Suppressor macrophage treated with lipopolysaccharide for 4 hours (primary cell): ENCODE measurements around the gene NUMA1.

Experiments used
- DNase-seq: peaks from one replicate; pipeline ENCODE4 v3.0.0-alpha.2; 2020

NUMA1 gene, protein sequence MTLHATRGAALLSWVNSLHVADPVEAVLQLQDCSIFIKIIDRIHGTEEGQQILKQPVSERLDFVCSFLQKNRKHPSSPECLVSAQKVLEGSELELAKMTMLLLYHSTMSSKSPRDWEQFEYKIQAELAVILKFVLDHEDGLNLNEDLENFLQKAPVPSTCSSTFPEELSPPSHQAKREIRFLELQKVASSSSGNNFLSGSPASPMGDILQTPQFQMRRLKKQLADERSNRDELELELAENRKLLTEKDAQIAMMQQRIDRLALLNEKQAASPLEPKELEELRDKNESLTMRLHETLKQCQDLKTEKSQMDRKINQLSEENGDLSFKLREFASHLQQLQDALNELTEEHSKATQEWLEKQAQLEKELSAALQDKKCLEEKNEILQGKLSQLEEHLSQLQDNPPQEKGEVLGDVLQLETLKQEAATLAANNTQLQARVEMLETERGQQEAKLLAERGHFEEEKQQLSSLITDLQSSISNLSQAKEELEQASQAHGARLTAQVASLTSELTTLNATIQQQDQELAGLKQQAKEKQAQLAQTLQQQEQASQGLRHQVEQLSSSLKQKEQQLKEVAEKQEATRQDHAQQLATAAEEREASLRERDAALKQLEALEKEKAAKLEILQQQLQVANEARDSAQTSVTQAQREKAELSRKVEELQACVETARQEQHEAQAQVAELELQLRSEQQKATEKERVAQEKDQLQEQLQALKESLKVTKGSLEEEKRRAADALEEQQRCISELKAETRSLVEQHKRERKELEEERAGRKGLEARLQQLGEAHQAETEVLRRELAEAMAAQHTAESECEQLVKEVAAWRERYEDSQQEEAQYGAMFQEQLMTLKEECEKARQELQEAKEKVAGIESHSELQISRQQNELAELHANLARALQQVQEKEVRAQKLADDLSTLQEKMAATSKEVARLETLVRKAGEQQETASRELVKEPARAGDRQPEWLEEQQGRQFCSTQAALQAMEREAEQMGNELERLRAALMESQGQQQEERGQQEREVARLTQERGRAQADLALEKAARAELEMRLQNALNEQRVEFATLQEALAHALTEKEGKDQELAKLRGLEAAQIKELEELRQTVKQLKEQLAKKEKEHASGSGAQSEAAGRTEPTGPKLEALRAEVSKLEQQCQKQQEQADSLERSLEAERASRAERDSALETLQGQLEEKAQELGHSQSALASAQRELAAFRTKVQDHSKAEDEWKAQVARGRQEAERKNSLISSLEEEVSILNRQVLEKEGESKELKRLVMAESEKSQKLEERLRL (N-terminal part only)

DNA sequence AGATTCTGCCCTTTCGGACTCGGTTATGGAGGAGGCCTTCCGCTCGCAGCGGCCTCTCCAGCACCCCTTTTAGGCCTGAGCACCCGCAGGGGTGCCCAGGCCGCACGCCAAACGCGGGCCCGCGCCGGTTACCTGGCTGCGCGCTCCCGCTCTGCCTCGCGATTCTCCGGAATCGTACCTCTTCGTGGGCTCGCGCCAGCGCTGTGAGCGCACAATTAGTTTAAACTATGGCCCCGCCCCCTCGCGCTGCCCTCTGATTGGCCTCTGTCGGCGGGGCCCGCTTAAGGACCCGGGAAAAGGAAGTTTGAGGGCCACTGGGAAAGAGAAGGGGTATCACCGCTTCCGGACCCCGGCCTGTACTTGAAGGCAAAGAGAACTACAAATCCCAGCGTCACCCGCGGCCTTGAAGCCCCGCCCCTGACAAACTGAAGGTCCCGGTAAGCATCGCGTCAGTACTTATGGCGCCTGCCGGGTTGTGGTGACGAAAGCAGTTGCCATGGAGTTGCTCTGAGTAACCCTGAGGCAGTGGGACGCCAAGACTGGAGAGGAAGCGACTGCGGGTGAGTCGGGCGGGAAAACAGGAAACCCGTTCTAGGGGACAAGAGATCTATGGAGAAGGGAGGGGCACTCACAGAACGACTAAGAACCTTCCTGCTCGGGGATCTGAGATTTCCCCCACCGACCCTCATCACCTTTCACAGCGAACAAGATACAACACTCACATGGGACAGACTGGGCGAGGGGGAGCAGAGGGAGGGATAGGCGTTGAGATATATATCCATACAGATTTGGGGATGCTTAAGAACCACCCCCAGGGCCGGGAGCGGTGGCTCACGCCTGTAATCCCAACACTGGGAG lies at the start of gene NUMA1, which contains the start of gene LRRC51:
Gene NUMA1 (minus strand): TSS at position 217 of the 858 bp plus-strand sequence. CDS start 44,599 bp downstream, outside the sequence.
Gene LRRC51 (plus strand): TSS at position 525 of the 858 bp plus-strand sequence. CDS start 8,234 bp downstream, outside the sequence.
- peak; percentile 100 for DNase-seq

DNA sequence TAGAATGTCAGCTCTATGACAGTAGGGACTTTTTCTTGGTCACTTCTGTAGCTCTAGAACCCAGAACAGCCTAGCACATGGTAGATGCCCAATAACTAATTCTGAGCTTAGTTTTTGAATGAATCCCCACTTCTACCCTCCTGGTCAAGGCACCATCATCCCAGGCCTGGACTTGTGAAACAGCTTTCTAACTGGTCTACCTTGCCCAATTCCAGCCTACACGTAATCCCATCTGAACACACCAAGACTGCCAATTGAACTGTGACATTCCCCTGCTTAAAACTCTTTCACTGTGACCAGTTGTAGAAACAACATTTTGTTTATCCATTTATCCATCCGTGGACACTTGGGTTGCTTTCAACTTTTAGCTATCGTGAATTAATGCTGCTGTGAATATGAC lies 49.0 kb upstream of the NUMA1 start:
- DNase-seq, result no peak

DNA sequence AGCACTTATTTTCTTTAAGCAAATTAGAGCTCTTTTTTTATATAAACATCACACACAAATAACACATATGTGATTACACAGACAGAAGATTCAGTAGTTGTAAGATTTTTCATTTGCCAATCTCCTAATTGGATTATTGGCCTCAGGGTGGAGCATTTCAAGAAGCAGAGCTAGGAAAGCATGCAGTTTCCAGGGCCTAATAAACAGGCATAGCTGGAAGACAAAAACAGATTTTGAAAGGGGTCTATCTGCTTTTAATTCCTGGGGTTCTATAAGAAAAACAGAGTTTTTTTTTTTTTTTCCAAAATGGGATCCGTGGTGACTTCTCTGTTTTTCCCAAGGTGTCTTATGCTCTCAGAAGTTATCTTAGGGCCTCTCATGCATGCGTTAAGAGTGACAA lies 47.6 kb upstream of the NUMA1 start:
- no peak for DNase-seq

DNA sequence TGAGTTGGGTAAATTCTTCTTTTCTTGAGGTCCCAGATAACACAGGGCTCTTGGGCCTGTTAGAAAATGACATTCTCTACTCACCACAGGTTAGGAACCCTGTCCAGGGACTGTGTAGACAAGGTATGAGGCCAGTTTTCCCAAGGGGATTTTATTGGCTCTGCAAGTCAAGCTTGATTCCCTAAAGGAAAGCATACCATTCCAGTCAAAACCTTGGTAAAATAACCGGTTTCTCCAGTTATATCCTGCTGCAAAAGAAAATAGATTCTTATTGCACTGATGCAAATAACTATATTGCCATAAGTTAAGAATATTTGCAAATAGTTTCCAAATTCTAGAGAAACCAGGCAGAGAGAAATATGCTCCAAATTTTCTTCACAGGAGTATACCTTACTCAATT lies 45.6 kb upstream of the NUMA1 start:
- DNase-seq, result no peak

DNA sequence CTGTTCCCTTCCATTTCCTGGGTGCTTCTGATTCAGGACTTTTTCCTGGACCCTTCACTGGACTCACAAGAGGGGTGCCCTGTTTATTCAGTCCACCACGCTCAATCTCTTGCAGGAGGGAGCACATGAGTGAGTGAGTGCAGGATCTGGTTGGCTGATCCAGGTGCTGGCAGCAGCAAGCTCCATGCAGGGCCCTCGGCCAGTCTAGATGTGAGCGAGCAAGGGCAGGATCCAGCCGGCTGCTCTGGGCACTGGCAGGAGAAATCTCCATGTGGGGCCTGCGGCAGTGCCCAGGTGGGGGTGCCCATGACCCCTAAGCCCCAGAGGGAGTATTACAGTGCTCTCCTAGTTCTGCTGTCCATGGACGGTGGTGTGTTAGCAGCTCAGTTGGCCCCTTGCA lies 43.7 kb upstream of the NUMA1 start:
- no peak for DNase-seq

DNA sequence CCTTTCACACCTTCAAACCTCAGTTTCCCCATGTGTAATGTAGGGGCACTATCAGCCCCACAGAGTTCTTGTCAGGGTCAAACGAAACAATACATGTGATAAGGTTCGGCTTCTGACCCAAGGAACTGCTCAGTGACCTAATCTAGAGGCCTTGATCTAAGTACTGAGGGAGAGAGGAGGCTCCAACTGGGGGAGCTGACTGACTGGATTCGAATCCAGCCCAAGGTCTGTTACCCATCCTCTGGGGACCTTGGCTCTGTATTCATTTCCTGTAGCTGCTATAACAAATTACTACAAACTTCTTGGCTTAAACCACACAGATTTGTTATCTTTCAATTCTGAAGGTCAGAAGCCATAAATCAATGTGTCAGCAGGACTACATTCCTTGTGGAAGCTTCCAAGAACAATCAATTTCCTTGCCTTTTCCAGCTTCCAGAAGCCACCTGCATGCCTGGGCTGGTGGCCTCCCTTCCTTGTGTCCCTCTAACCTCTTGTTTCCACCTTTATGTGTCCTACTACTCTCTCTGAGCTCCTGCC lies 42.8 kb upstream of the NUMA1 start:
- no peak for DNase-seq

DNA sequence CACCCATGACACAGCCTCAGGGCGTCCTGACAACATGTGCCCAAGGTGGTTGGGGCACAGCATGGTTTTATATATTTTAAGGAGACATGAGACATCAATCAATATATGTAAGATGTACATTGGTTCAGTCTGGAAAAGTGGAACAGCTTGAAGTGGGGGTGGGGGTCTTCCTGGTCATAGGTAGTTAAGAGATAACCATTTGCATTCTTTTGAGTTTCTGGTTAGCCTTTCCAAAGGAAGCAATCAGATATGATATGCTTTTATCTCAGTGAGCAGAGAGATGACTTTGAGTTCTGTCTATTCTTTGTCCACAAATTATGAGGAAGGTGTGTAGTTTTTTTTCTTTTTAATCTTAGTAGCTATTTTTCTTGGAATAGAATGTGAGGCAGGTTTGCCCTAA lies 42.3 kb upstream of the NUMA1 start:
- DNase-seq, result no peak

DNA sequence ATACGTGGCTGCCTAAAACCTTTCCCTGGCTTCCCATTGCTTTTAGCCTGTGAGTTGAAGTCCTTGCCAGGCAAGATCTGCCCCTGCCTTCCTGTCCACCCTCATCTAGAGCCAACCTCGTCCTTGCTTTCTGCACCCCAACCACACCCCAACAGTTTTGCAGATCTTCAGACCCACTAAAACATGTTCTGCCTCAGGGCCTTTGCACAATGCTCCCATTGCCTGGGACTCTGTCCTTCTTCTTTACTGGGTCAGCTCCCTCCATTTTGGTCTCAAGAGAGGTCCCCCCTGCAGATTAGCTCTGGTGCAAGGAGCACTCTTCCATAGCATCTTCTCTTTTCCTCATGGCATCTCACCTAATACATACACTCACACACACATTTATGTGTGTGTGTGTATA lies 40.6 kb upstream of the NUMA1 start:
- DNase-seq, result no peak

DNA sequence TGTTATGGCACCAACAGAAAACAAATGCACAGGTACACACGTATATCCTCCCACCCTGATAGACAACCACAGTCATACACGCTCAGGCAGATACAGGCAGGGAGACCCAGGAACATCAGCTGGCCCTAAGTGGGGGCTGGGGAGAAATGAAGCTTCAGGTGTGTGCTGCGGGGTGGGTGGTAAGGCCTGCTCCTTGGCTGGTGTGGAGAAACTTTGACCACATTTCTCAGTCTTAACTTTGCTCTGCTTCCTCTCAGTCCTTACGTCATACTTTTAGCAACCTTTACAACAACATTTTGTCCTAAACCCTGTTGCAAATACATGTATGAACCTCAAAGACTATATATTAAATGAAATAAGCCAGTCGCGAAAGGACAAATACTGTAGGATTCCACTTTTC lies 38.9 kb upstream of the NUMA1 start:
- no peak for DNase-seq

DNA sequence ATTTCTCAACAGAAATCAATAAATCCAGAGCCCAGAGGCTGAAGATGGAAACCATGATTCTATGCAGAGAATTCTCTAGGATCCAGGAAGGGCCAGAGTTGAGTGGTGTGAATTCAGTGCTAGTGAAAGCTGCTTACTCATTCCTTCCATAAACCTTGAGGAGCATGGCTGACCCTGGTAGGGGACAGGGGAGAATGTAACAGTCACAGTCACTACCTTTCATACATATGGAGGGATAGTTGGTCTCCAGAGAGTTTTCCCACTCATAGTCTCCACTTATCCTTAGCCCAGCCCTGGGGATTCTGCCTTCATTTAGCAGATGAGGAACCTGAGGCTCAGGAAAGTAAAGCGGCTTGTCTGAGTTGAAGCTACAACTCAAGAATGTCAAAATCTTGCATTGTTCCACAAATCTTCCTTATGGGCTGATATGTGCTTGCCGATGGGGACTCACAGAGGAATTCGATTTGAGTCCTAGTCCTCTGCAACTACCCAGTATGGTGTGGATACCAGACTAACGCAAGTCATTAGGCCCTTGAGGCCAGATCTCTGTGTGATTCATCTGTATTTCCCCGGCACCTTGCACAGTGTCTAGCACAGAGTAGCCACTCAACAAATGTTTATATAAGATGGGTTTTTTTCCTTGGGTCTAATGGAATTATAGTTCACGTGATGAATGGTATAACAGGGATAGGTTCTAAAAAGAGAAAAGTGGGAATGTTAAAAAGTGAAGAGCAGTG lies 35.8 kb upstream of the NUMA1 start:
- no peak for DNase-seq

DNA sequence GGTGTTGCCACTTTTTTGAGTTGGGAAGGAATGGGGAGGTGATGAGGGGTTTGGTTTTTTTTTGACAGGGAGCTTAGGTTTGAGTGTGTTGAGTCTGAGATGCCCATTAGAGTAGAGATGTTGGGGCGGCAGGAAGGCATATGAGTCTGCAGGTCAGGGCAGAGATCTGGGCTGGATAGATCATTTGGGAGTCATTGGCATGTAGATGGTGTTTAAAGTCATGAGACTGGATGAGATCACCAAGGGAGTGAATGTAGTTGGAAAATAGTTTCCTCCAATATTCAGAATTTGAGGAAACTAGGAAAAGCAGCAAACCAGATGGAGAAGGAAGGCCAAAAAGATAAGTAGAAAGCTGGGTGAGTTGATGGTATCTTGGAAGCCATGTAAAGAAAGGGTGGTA lies 34.2 kb upstream of the NUMA1 start:
- no peak for DNase-seq

DNA sequence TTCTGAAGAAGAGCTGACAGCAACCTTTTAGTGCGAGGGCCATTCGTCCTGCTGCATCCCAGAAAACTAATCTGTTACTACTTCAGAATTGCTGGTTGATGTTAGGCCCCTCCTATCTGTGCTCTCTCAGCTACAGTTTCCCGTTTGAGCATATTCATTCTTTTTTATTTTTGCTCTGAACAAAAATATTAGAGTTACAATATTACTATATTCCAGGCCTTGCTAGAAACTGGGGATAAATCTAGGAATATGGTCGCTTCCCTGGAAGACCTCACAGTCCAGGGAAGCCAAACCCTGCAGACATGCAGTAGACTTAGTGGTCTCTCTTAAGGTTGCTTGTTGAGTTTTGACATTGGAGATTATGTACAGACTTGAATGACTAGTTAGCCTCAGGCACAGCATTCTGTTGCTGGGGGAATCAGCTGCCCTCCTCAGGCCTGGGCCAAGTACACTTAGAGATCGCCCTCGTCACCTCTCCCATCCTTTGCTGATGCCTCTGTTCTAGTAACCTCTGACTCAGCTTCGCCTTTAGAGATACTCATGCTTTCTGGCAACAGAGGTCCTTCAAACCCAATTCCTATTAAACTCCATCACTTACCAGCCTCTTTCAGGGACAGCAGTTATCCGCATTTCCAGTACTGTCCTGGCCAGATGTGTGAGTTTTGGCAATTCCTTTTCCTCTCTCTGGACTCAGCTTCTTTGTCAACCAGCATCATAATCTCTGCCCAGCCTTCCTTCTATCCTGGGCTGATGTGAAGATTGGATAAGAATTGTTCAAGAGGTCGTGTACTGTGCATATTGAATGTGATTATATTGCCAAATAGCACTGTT lies 32.9 kb upstream of the NUMA1 start:
- no peak for DNase-seq

DNA sequence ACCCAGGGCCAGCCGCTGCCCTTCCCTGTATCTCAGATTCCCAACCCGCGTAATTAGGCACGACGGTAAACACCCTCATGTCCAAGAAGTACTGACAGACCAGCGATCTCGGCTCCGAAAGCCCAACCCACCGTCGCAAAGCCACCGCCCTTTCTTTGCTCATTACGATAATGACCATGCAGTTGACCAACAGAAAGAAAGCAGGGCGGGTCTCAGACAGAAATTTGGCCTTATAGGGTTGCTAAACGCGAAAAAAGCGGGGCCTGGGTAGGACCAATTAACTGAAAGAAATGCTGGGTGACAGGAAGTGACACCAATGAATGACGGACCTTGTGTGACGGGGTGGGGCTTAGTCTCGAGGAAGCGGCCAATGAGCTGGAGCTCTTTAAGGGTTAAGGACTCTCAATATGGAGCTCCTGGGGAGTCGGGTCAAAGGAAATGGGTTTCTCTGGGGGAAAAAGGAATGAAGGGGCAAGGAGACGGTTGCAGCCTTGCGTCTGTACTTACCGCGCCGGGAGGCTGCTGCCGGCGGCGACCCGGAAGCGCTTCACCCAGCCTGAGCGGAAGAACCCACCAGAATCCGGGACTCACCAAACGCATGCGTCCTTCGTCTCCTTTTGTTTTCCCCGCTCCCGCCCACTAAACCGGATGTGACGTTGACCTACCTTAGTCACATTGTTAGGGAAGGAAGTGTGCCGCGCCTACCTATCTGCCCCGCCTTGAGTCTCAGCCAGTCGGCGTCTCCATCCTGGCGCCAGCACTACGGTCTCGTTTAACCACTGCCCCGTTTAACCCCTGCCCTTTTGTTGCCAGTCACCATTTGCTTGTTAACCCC lies 32.0 kb upstream of the NUMA1 start, which contains the start of gene ANAPC15:
Gene ANAPC15 (minus strand): TSS at position 553 of the 835 bp plus-strand sequence. CDS start 1,419 bp downstream, outside the sequence.
- DNase-seq, result peak; percentile 100

DNA sequence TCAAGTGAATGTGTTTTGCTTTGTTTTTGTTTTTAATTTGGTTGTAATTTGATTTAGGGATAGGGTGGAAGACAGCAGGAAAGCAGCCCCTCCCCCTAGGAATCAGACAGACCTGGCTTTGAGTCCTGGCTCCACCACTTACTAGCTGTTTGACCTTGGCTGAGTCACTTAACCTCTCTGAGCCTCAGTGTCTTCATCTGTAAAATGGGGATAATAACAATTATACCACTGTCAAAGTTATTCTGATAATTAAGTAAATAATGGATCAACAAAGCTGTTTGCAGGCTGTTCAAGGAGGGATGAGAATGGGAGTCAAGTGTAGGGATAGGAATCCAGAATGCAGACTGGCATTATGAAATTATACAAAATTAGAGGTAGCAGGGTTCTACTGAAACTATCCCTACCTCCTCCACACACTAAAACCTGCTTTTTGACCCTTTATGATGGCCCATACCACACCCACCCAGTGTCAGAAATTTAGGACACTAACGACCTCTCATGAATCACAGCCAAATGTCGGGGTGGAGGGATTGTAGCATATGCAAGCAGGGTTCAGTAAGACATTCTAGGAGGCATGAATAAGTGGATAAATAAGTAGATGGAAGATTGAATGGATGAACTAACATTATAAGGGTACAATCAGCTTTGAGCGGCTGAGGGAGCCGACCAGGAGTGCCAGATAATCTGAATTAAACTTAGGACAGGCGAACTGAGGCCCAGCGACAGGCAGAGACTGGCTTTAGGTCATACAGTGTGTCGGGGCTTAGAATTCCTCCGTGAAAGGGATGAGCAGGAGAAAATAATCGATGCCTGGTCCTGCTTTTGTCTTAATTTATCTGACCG lies 31.2 kb upstream of the NUMA1 start:
- DNase-seq, result no peak

DNA sequence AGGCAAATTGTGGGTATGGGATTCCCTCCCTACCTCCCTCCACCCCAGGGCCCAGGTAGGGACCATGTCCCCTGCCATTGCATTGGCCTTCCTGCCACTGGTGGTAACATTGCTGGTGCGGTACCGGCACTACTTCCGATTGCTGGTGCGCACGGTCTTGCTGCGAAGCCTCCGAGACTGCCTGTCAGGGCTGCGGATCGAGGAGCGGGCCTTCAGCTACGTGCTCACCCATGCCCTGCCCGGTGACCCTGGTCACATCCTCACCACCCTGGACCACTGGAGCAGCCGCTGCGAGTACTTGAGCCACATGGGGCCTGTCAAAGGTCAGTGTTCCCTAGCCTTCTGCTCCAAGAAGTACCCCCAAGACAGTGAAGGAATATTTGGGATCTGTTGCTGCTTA lies 25.5 kb upstream of the NUMA1 start, which contains the start of gene TOMT:
Gene TOMT (plus strand): TSS at position 37 of the 400 bp plus-strand sequence. CDS start 28 bp downstream, at position 65.
- DNase-seq, result no peak

DNA sequence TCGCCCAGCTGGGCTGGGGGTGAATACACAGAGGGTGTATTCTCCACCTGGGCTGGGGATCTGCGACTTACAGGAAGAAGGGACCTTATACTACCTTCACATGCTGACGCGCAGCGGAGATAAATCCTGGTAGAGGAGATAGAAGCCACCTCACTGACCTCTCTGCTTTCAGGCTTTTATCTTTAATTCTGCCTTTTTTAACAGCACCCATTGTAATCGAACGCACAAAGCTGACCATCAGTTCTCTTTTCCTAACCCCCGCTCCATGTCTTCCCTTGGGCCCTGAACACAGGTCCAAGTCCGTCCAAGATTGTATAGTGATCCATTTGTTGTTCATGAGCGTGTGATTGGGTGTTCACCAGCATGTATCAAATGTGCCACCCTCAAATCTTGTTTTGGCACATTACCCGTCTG lies 23.4 kb upstream of the NUMA1 start:
- DNase-seq, result no peak

DNA sequence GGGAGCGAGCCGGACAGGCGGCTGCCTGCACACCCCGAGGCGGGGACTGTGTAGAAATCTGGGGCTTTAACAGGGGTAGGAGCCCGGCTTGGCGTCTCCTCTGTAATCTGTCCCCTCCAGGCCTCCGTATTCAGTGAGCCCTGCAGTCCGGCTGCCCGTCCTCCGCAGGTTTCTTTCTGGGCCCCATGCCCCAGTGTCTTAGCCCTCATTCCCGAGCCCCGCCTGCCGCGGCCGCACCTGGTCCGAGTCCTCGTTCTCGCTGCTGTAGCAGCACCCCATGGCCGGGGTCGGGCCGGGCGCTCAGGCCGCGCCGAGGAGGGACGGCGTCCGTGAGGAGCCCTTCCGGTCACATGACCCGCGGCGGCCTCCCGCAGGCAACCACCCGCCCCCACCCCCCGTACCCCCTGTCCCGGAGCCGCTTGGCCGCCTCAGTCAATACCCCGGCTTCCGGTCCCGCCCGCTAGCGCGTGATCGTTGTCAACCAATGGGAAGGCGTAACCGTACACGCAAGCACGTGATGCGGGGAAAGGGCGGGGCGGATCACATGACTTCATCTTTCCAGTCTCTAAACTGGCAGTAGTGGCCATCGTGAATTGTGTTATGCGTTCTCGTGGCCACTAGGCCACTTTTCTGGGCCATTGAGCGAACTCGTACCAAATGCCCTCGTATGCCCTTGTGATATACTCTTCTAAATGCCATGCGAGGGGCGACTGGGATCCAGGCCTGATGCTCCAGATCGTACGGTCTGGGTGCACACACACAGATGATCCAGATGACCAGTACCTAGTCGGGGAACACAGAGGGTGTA lies 22.8 kb upstream of the NUMA1 start, which contains the start of gene LAMTOR1:
Gene LAMTOR1 (minus strand): TSS at position 352 of the 808 bp plus-strand sequence. CDS start 73 bp downstream, at position 279.
- peak; percentile 99 for DNase-seq
